22Rv1 (cell line): ENCODE results near the gene CLN3.
A peak's percentile ranks its signal among the peaks of the same experiment; 100 is the strongest.
"Not testable (repeated sequence)": the region's sequence is repeated elsewhere in the genome, so short reads cannot be mapped to it uniquely, and the experiment has no call there.

Source experiments
- H3K27ac ChIP-seq: fragments of 450-650 bp; 2 replicates; pipeline ENCODE4 v1.5.1; 2017
- ZFX ChIP-seq: fragments of 450-650 bp; IDR thresholded peaks from 2 replicates; pipeline ENCODE4 v1.6.1; 2017; ENCODE audit warnings: antibody characterized with exemption, borderline replicate concordance
- TF ChIP-seq, protein P1 (sequence below): fragments of 450-650 bp; IDR thresholded peaks from 2 replicates; pipeline ENCODE4 v1.5.1; 2017; ENCODE audit warnings: mild to moderate bottlenecking

Gene CLN3

GRCh38 chr16:28532940-28533647, 41.2 kb upstream of the CLN3 start:
- H3K27ac ChIP-seq = peak overlapping the region; percentile 76
- no peak for TF ChIP-seq ZFX
- TF ChIP-seq, protein P1, sequence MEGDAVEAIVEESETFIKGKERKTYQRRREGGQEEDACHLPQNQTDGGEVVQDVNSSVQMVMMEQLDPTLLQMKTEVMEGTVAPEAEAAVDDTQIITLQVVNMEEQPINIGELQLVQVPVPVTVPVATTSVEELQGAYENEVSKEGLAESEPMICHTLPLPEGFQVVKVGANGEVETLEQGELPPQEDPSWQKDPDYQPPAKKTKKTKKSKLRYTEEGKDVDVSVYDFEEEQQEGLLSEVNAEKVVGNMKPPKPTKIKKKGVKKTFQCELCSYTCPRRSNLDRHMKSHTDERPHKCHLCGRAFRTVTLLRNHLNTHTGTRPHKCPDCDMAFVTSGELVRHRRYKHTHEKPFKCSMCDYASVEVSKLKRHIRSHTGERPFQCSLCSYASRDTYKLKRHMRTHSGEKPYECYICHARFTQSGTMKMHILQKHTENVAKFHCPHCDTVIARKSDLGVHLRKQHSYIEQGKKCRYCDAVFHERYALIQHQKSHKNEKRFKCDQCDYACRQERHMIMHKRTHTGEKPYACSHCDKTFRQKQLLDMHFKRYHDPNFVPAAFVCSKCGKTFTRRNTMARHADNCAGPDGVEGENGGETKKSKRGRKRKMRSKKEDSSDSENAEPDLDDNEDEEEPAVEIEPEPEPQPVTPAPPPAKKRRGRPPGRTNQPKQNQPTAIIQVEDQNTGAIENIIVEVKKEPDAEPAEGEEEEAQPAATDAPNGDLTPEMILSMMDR = no peak

GRCh38 chr16:28531777-28532744, 40.2 kb upstream of the CLN3 start:
- TF ChIP-seq, protein P1 = no peak
- no peak for TF ChIP-seq ZFX
- peak overlapping the region; percentile 76 for H3K27ac ChIP-seq

GRCh38 chr16:28529124-28529523, 37.2 kb upstream of the CLN3 start:
- TF ChIP-seq ZFX = no peak
- TF ChIP-seq, protein P1 = no peak
- H3K27ac ChIP-seq = no peak overlapping the region

GRCh38 chr16:28528463-28528867, 36.6 kb upstream of the CLN3 start:
- TF ChIP-seq, protein P1 = no peak
- TF ChIP-seq ZFX = no peak
- H3K27ac ChIP-seq = no peak overlapping the region

DNA sequence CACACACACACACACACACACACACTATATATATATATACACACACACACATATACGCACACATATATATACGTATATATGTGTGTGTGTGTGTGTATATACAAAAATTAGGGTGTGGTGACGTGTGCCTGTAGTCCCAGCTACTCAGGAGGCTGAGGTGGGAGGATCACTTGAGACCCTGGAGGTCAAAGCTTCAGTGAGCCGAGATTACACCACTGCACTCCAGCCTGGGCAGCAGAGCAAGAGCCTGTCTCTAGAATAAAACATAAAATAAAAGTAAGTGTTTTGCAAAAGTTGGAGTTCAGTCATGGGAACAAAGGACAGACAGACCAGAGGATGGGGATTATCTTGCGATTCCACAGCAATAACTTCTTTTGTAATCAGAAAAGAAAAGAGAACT, 36.1 kb upstream of the CLN3 start:
- H3K27ac ChIP-seq = no peak overlapping the region
- TF ChIP-seq, protein P1 = no peak
- no peak for TF ChIP-seq ZFX

GRCh38 chr16:28527100-28527785, 35.4 kb upstream of the CLN3 start:
- not testable (repeated sequence) for H3K27ac ChIP-seq

GRCh38 chr16:28526201-28527099, 34.6 kb upstream of the CLN3 start:
- H3K27ac ChIP-seq = no peak overlapping the region

More at GRCh38 chr16:28526201-28527099, 34.6 kb upstream of the CLN3 start:
- TF ChIP-seq, protein P1 = no peak
- TF ChIP-seq ZFX = no peak
